Mammary epithelial cell (primary cell): Measurements from ENCODE around the gene ACAD8.

Experiments
- CTCF ChIP-seq, 2 donors: IDR thresholded peaks in 1 of 2; conservative IDR thresholded peaks in 1 of 2; 2 replicates each; pipeline ENCODE4 v1.5.1; 2011 to 2012; ENCODE audit warnings: inconsistent platforms in 2 of 2, low read length in 2 of 2, mild to moderate bottlenecking in 2 of 2, control low read depth in 1 of 2, low read depth in 1 of 2; ENCODE audit not compliant: insufficient read depth in 1 of 2; ENCODE audit errors: extremely low read depth in 1 of 2
- EZH2 ChIP-seq: IDR thresholded peaks from 2 replicates; pipeline ENCODE4 v1.6.1; 2012; ENCODE audit warnings: low read length, inconsistent platforms, borderline replicate concordance

DNA sequence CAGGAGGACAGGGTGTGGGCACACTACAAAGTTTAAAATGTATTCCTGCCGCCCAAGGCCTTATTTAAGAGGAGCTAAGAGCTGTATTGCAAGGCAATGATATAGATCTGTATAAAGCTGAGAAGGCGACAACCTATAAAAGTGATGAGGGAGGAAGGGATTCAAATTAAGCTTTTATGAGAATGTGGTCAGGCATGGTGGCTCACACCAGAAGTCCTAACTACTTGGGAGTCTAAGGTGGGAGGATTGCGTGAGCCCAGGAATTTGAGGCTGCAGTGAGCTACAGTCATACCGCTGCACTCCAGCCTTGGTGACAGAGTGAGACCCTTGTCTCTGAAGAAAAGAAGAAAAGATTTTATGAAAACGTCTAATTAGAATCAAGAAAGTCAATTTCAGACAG, 13.1 kb downstream of the ACAD8 start:
- no peak for TF ChIP-seq EZH2
- TF ChIP-seq CTCF (conservative IDR thresholded peaks at IDR 0.05 in 1 of 2, IDR thresholded peaks at IDR 0.05 in 1 of 2; ENCODE audit: extremely low read depth in 1 of 2, insufficient read depth in 1 of 2, low read depth in 1 of 2, low read length in 2 of 2) = no peak
